Non-pigmented ciliary epithelial cell (primary cell): Measurements from ENCODE around the gene ZNF749.

ENCODE experiments used
- DNase-seq: peaks from one replicate; pipeline ENCODE4 v3.0.0-alpha.2; 2010; ENCODE audit warnings: low read depth

Gene ZNF749

DNA sequence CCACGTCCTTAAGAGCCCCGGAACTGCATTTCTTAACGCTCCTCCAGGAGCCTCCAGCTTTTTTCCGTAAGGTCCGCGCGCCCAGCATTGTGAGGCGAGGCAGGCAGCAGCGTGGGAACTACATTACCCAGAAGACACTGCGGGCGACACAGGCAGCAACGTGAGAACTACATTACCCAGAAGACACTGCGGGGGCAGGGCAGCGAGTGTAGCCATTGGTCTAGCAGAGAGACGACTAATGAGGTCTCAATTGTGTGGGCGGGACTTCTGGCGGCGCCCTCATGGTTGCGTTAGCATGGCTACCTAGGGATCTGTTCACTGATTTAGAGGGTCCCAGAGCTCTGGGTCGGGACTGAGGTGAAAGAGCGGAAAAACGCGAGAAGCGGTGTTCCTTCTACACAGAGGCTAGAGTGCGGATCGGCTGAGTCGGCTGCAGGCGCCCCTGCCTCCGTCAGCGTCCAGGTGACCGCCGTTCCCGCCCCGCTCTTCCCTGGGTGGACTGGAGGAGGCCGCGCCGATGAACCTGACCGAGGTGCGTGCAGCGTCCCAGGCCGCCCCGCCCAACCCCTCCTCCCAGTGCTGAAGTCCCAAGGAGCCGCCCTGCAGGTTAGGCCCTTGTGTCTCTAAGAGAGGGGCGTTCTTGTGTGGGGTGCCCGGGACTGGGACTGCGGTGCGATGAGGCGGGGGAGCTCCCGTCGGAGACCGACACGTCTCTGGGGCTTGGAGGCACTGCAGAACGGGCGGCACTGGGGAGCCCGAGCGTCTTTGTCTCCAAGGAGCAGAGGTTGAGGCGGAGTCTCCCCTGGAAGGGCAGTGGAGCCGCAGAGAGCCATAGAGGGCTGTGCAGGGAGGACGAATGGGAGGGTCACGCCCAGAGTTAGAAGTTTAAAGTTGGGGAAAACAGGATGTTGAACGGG lies at the start of gene ZNF749:
TSS of gene ZNF749 (plus strand) at position 264 of the 917 bp plus-strand sequence. CDS start at position 518, 254 bp downstream.
- DNase-seq = peak; percentile 94

DNA sequence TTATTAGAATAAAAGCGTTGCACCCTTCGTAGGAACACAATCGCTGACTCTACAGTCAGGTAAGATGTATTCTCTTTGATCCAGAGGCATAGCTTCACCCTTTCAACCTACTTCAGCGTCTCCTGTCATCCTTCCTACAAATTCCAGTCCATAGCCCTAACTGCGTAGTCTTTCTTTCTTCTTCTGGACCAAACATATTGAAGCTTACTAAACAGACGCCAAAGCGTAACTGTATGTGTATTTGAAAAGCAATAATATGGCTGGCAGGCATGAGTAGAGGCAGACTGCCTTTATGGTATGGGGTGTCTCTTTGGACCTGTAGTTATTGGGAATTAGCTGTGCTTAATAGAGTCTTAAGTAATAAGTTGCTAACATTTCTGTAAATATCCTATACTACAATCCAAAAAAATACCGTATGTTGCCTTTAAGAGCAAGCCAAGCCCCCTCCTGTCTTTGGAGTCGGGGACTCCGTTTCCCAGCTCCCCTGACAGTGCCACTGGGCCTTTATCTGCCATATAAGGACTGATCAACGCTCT lies 45.9 kb upstream of the ZNF749 start:
- DNase-seq = no peak

DNA sequence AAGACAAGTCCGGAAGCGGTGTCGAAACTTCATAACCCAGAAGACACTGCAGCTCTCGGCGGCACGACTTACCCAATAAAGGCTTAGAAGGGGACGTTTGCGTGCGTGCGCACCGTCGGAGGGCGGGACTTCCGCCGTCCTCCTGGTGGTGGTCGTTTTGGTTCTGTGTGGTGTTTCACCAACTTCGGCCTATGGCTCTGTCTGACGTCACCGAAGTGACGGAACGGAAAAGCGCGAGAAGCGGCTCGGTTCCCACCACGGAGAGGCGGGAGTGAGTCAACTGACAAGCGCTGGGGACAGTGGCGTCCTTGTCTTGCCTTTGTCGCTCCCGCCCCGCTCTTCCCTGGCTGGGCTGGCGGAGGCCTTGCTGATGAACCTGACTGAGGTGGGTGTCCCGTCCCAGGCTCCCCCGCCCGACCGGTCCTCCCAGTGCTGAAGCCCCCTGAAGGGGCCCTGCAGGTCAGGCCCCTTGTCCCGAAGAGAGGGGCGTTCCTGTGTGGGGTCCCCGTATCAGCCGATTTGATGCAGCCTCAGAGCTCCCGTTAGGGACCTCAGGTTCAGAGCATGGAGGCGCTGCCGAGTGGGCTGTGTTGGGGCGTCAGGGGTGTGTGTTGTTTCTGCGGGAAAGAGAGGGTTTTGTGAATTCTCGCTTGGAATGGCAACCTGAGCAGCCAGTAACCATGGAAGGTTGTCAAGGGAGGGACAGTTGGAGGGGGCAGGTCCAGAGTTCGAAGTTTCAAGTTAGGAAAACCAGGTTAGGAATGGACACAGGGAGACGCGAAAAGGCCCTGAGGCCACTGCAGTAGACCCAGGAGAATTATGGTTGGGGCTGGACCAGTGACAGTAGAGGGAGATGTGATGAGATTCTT lies 45.2 kb upstream of the ZNF749 start, which contains the start of gene ZNF548:
TSS of gene ZNF548 (plus strand) at position 125 of the 869 bp plus-strand sequence. CDS start at position 371, 246 bp downstream.
- DNase-seq = peak; percentile 96

DNA sequence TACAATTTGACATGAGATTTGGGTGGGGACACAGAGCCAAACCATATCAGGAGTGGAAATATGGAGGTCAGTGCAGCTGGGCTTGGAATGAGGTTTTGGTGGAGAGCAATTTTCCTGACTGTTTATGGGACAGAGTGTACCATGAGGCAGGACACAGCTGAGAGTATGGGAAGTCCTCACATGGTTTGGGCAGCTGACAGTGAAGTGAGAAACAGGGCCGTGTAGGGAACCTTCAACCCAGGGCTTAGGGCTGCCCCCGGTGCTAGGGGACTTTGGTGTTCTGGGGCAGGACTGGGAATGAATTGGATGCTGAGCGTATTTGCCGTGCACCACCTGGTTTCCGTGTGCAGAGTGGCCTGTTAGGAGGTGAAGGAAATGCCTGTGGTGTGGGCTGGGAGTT lies 39.4 kb upstream of the ZNF749 start:
- no peak for DNase-seq

DNA sequence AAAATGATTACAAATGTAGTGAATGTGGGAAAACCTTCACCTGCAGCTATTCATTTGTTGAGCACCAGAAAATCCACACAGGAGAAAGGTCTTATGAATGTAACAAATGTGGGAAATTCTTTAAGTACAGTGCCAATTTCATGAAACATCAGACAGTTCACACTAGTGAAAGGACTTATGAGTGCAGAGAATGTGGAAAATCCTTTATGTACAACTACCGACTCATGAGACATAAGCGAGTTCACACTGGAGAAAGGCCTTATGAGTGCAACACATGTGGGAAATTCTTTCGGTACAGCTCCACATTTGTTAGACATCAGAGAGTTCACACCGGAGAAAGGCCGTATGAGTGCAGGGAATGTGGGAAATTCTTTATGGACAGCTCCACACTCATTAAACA lies 36.3 kb upstream of the ZNF749 start:
- no peak for DNase-seq

DNA sequence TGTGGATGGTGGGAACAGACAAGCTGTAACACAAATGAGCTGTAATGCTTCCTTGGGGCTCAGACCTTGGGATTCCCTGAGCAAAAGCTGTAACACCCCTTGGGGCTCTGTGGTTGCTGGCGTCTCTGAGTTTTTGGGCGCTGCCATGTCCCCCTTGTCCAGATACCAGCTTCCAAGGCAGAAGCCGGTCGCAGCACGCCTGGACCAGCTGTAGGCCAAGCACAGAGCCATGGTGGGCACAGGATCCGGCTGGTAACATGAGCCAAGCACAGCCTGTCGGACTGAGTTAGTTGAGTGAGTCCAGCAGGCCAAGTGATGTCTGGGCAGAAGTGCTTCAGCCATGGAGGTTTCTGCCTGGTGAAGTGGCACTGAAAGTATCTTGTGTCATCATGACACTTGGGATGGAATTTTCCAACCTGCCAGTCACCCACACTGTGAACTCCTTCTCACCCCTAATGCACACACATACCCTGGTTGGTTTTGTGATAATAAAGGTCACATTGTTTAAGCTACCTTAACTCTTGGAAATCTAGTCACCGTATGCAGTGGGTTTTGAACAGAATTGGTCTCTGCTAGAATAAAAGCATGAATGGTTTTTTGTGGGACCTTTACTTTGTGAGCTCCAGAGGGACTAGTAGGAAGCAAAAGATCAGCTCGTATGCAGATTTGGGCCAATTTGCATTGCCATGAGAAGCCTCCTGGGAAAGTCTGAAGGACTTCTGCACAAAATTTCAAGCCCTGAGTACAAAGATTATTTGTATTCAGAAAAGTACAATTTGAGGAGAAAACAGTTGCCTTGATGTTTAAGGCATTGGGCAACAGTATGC lies 31.2 kb upstream of the ZNF749 start:
- DNase-seq = no peak

DNA sequence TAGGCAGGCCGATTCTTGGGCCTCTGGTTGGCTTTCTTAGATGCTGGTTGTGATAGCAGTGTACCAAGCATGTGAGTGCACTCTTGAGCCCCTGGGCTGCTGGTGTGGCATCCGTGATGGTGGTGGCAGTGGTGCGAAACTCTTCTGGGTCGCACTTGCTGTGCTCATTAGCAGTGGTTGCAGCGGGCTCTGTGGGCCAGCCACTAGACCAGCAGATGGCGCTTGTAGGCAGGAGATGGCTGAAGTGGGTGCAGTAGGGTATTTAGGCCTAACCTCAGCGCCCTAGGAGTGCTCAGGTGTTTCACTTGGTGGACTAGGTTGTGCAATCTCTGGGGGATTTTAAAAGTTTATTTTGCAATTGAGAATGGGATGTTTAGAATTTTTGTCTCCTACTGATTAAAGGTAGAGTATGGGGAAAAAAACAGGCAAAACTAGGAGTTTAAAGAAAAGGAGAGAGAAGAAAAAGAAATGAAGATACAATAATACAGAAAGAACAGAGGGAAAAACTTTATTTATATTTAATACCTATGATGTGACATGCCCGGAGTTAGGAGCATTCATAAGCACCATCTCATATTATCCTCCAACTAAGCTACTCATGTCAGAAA lies 28.5 kb upstream of the ZNF749 start:
- no peak for DNase-seq

DNA sequence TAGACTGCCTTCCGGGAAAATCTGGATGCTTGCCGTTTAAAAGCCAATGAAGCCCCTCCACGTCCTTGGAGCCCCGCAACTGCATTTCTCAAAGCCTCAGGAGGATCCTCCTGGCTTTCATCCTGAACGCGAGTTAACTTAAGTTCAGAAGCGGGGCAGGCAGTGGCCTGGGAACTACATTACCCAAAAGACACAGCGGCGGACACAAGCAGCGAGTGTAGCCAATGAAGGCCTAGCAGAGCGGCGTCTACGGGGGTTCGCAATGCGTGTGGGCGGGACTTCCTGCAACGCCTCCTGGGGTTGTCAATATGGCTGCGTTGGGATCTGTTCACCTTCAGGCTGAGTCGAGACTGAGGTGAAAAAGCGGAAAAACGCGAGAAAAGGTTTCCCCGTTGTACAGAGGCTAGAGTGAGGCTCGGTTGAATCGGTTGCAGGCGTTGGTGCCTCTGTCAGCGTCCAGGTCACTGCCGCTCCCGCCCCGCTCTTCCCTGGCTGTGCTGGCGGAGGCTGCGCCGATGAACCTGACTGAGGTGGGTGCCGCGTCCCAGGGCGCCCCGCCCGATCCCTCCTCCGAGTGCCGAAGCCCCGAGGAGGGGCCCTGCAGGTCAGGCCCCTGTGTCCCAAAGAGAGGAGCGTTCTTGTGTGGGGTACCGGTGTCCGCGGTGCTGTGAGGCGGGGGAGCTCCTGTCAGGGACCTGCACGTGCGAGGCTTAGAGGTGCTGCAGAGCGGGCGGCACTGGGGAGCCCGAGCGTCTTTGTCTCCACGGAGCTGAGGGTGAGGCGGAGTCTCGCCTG lies 24.1 kb upstream of the ZNF749 start, which contains the start of gene ZNF17:
TSS of gene ZNF17 (plus strand) at position 285 of the 795 bp plus-strand sequence. CDS start 2,455 bp downstream, outside the sequence.
- peak; percentile 83 for DNase-seq

DNA sequence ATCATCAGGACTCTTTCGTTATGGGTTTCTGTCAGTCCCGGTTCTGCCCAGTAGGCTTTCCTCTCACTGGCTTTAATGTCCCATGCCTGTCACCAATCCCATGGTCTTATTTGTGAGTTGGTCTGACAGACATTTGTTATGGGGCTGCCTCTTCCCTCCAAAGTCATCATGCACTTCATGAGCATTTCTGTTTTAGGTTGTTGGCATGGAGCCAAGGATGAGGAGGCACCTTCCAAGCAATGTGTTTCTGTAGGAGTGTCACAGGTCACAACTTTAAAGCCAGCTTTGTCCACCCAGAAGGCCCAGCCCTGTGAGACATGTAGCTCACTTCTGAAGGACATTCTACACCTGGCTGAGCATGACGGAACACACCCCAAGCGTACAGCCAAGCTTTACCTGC lies 15.7 kb upstream of the ZNF749 start:
- DNase-seq = no peak

DNA sequence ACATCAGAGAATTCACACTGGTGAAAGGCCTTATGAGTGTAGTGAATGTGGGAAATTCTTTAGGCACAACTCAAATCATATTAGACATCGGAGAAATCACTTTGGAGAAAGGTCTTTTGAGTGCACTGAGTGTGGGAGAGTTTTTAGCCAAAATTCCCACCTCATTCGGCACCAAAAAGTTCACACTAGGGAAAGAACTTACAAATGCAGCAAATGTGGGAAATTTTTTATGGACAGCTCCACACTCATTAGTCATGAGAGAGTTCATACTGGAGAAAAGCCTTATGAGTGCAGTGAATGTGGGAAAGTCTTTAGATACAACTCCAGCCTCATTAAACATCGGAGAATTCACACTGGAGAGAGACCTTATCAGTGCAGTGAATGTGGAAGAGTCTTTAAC lies 14.1 kb upstream of the ZNF749 start:
- no peak for DNase-seq

DNA sequence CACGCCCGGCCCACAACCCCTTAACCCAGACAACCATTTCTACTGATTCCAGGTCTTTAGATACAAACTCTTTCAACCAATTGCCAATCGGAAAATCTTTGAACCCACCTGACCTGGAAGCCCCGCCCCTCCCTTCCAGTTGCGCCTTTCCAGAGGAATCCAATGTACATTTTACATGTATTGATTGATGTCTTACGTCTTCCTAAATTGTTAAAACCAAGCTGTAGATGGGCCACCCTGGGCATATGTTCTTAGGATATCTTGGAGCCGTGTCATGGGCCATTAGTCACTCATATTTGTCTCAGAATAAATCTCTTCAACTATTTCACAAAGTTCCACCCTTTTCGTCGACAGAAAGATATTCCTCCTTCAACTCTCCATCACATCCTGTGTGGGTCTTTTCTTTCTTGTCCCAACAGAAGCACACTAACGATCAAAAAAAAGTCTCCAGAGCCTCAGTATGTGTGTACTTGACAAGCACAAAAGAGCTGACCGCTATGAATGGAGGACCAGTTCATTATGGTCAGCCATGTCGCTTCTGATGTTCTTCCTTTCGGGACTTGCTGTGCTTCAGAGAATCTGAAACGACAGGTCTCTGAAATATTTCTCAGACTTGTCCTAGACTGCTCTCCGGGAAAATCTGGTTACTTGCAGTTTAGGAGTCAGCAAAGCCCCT lies 601 bp upstream of the ZNF749 start:
- no peak for DNase-seq

DNA sequence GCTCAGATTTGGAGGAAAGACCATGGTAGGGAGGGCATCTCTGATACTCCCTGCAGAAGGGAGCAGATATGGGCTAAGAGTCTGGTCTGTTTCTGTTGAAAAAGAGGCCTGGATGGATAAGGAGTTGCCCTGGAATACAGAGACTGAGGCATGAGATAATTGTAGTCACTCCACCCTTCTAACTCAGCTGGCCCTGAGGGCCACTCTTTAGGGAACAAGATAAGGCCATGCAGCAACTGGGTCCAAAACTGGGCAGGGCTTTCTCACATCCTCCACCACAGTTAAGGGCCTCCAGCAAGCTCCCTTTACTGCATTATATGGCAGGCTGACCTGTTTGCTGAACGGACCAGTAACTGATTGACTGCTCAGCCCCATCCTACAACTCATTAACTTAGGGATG lies 1.3 kb downstream of the ZNF749 start:
- DNase-seq = no peak

DNA sequence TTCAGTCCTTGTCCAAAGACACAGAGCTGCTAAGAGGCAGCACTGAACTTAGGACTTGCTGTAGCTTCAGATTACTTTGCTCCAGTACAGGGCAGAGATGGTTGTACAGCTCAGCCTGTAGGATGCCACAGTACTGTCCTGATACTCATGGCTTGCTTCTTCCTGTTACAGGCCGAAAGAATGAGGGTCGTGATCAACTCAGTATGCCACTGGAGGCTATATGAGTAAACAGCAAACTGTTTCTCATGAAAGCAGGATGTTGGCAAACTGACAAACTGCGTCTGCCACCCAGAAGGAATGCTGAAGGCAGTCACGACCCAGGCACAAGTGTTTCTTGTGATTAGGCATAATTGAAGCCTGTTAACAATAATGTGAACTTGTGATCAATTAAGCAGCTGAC lies 2.8 kb downstream of the ZNF749 start:
- DNase-seq = no peak

DNA sequence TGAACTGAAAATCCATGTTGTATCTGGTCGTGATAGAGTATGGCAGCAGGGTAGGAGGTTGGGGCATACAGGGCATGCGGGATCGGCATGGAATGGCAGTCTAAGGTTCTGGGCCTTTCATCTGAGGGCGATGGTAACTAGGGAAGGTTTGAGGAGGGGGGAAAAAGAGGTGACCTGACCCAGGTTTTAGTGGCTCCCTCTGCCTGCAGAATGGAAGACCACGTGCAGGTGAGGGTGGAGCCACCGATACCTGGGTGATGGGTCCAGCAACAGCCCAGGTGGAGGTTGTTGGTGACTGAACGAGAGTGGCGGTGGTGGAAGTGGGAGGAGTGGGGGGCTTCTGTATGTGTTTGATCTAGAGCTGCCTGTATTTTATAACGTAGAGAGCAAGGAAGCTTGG lies 3.8 kb downstream of the ZNF749 start:
- no peak for DNase-seq

DNA sequence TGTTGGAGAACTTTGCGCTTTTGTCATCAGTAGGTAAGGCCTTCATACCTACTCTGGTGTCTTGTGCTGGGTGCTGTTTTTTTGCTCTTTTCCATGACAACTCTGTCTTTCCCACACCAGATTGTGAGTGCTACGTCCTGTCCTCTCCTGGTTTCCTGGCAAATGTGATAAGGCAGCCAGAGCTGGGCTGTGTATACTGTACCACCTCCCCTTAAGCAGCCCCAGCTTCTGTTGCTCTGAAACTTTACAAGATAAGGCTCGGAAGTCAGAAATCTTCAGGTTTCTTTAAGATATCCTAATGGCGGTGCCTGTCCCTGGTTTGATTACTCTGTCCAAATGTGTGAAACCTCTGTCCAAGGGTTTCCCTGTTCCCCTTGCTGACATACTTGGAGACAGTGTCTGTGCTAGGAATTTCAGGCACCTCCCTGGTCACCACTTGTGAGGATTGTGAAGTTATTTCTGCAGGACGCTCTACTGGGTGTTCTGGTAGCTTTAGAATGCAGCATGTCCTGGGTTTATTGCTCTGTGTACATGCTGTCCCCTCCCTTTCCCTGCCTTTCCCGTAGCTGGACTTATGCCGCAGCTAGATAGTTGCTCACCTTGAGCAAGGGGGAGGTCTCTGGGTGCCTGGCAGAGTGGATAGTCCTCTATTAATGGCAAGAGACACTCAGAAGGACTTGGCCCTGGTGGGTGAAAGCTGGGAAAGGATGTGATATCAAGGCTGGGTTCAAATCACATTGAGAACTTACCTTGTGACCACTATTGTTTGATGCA lies 7.0 kb downstream of the ZNF749 start:
- DNase-seq = no peak

DNA sequence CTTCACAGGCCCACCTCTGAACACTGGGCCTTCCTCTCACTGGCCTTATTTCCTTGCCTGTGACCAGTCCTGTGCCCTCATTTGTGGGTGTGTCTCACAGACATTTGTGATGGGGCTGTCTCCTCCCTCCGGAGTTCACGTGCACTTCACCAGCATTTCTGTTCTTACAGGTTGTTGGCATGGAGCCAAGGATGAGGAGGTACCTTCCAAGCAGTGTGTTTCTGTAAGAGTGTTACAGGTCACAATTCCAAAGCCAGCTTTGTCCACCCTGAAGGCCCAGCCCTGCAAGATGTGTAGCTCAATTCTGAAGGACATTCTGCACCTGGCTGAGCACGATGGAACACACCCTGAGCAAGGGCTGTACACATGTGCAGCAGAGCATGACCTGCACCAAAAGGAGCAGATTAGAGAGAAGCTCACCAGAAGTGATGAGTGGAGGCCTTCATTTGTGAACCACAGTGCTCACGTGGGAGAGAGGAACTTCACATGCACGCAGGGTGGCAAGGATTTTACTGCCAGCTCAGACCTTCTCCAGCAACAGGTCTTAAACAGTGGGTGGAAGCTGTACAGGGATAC lies 8.1 kb downstream of the ZNF749 start:
- no peak for DNase-seq

DNA sequence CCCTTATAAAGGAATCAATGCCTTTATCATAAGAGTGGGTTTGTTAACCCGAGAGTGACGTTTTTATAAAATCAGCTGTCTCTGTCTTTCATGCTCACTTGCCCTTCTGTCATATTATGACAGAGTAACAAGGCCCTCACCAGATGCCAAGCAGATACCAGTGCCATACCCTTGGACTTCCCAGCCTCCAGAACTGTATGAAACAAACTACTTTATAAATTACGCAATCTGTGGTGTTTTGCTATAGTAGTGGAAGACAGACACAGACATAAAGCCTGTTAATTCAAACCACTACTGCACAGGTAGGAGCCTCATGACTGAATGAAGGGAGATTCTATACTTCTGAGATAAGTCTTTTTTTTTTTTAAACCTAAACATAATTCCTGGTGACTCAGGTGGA lies 17.2 kb downstream of the ZNF749 start:
- DNase-seq = no peak

DNA sequence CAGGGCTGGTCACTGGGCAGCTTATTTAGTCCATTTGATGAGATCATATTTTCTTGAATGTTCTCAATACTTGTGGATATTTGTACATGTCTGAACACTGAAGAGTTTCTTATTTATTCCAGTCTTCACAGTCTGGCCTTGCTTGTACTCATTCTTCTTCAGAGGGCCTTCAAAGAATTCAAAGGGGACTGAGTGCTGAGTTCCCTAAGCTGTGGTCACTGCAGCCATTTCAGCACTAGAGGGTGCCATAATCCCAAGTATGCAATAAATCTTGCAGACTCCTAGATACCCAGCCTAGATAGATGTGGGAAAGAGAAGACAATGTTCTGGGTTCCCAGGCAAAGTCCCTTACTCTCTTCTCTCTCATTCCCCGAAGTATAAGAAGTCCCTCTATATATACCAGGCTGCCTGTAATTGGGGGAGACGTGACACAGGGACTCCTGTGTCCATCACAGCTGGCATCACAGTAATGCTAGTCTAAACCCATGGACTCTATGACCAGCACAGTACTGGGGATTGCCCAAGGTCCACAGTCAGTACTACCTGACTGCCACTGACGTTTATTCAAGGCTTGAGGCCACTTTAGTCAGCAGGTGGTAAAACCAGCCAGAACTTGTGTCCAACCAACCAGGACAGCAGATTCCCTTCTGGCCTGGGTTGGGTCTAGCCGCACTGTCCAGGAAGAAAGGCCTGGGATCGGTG lies 30.7 kb downstream of the ZNF749 start:
- DNase-seq = no peak
